Measurements from ENCODE around the gene LIN7C. TPM values are rescaled to one million over a fixed set of nuclear protein-coding genes. Genes with fewer than 3 reads are reported as not detected.

The LIN7C gene
- total and polyA plus RNA-seq, 4 donors: 5.5 to 55.9 (median 16.7) TPM

DNA sequence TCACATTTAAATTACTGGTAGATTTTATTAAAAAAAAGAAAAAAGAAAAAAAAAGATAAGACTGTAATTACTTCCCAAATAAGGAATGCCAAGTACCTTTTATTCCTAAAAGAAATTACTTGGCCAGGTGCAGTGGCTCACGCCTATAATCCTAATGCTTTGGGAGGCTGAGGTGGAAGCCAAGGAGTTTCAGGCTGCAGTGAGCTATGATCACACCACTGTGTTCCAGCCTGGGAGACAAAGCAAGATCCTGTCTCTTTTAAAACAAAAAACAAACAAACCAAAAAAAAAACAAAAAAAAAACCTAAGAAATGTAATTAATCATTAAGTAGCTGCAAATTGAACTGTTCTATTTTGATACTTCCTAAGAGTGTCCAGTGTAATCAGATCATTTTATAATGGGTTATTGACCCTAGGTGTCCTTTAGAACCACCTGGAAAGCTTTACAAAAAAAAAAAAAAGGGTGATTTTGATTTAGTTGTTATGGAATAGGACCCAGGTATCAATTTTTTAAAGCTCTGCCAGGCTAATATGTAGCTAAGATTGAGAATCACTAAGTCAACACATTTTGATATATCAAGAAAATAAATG lies 10.8 kb downstream of the LIN7C start:
- TF ChIP-seq, protein P1, sequence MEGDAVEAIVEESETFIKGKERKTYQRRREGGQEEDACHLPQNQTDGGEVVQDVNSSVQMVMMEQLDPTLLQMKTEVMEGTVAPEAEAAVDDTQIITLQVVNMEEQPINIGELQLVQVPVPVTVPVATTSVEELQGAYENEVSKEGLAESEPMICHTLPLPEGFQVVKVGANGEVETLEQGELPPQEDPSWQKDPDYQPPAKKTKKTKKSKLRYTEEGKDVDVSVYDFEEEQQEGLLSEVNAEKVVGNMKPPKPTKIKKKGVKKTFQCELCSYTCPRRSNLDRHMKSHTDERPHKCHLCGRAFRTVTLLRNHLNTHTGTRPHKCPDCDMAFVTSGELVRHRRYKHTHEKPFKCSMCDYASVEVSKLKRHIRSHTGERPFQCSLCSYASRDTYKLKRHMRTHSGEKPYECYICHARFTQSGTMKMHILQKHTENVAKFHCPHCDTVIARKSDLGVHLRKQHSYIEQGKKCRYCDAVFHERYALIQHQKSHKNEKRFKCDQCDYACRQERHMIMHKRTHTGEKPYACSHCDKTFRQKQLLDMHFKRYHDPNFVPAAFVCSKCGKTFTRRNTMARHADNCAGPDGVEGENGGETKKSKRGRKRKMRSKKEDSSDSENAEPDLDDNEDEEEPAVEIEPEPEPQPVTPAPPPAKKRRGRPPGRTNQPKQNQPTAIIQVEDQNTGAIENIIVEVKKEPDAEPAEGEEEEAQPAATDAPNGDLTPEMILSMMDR (IDR thresholded peaks at IDR 0.05; ENCODE audit: control extremely low read depth, extremely low read depth): no peak
- peaks cover 0 to 7% (median 0%) of the 10 kb centered on the region in 5 donors for H3K4me1 ChIP-seq (ENCODE audit: control insufficient read depth in 5 of 5, insufficient read depth in 5 of 5, low read length in 5 of 5)
- ATAC-seq (ENCODE audit: insufficient read depth, low FRiP score) (no peak), DNase-seq (no peak)
- H3K36me3 ChIP-seq (ENCODE audit: control insufficient read depth in 4 of 4, insufficient read depth in 4 of 4, low read length in 4 of 4): peaks cover 10 to 23% (median 15%) of the 10 kb centered on the region in 4 donors
- WGBS, 2 donors: 91 to 92% methylated on average over 1 of the region's 1 CpG
- H3K4me3 ChIP-seq: no peak overlapping the region
- H3K9ac ChIP-seq (ENCODE audit: insufficient read depth in 1 of 2, low read length in 2 of 2): no peak overlapping the region
- H3K27ac ChIP-seq (ENCODE audit: low read depth in 1 of 2, low read length in 1 of 2): no peak overlapping the region
- H3K9me3 ChIP-seq (ENCODE audit: control insufficient read depth in 4 of 4, insufficient read depth in 3 of 4, low read length in 3 of 4): peaks cover 0 to 3% (median 0%) of the 10 kb centered on the region in 4 donors
- H3K27me3 ChIP-seq (ENCODE audit: control insufficient read depth in 3 of 3, insufficient read depth in 3 of 3, low read length in 2 of 3): no peaks in the 10 kb centered on the region

DNA sequence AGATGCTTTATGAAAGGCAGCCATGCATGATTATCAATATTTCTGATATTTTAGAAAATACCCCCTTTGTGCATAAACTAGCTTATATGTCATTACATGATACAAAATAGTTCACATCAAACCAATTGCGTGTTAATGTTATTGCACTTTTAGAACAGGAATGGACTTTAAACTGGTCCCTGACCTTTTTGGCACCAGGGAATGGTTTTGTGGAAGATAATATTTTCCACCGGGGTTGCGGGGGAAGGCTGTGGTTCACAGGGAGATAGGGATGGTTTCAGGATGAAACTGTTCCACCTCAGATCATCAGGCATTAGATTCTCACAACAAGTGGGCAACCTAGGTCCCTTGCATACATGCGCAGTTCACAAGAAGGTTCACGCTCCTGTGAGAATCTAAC lies 17.5 kb downstream of the LIN7C start:
- TF ChIP-seq, protein P1 (IDR thresholded peaks at IDR 0.05; ENCODE audit: control extremely low read depth, extremely low read depth): no peak
- Histone ChIP-seq H3K4me3 (no peak overlapping the region), H3K27me3 (ENCODE audit: control insufficient read depth in 3 of 3, insufficient read depth in 3 of 3, low read length in 2 of 3) (no peaks in the 10 kb centered on the region), H3K36me3 (ENCODE audit: control insufficient read depth in 4 of 4, insufficient read depth in 4 of 4, low read length in 4 of 4) (peaks cover 12 to 18% (median 14%) of the 10 kb centered on the region in 4 donors), H3K9ac (ENCODE audit: insufficient read depth in 1 of 2, low read length in 2 of 2) (no peak overlapping the region), H3K9me3 (ENCODE audit: control insufficient read depth in 4 of 4, insufficient read depth in 3 of 4, low read length in 3 of 4) (peaks cover 0 to 3% (median 0%) of the 10 kb centered on the region in 4 donors), H3K4me1 (ENCODE audit: control insufficient read depth in 5 of 5, insufficient read depth in 5 of 5, low read length in 5 of 5) (no peaks in the 10 kb centered on the region), H3K27ac (ENCODE audit: low read depth in 1 of 2, low read length in 1 of 2) (no peak overlapping the region)
- WGBS, 2 donors: 92 to 95% methylated on average over 5 of the region's 5 CpGs
- DNase-seq: no peak
- no peak for ATAC-seq (ENCODE audit: insufficient read depth, low FRiP score)

DNA sequence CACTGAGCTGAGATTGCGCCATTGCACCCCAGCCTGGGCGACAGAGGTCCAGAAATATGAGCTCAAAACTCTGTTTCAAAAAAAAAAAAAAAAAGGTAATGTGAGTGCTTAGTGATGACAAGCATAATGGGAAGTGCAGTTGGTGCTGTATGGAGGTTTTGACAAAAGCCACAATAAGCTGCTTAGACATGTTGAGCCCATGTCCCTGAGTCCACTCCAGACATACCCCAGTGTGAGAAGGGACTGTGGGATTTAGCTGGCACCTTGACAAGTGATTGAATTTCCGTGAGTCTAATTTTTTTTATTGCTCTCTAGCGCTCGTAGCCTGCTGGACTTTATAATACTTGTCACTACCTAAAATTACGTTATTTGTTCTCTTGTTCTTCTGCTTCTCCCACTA lies 18.9 kb downstream of the LIN7C start:
- Histone ChIP-seq H3K27me3 (ENCODE audit: control insufficient read depth in 3 of 3, insufficient read depth in 3 of 3, low read length in 2 of 3) (peaks cover 0 to 5% (median 0%) of the 10 kb centered on the region in 3 donors), H3K4me1 (ENCODE audit: control insufficient read depth in 5 of 5, insufficient read depth in 5 of 5, low read length in 5 of 5) (no peaks in the 10 kb centered on the region), H3K9ac (ENCODE audit: insufficient read depth in 1 of 2, low read length in 2 of 2) (no peak overlapping the region), H3K27ac (ENCODE audit: low read depth in 1 of 2, low read length in 1 of 2) (no peak overlapping the region), H3K9me3 (ENCODE audit: control insufficient read depth in 4 of 4, insufficient read depth in 3 of 4, low read length in 3 of 4) (peaks cover 0 to 3% (median 0%) of the 10 kb centered on the region in 4 donors), H3K4me3 (no peak overlapping the region), H3K36me3 (ENCODE audit: control insufficient read depth in 4 of 4, insufficient read depth in 4 of 4, low read length in 4 of 4) (peaks cover 11 to 17% (median 13%) of the 10 kb centered on the region in 4 donors)
- ATAC-seq (ENCODE audit: insufficient read depth, low FRiP score) (no peak), DNase-seq (no peak)
- WGBS, 2 donors: 83 to 86% methylated on average over 6 of the region's 6 CpGs
- TF ChIP-seq, protein P1 (IDR thresholded peaks at IDR 0.05; ENCODE audit: control extremely low read depth, extremely low read depth): no peak

All from lung (tissue), 12 donors.